ENCODE results near the gene FBXL20.
"Not testable (repeated sequence)": the region's sequence is repeated elsewhere in the genome, so short reads cannot be mapped to it uniquely, and the experiment has no call there.

The FBXL20 gene

GRCh38 chr17:39251997-39252396 lies 149.4 kb downstream of the FBXL20 start:
- no peak for DNase-seq (ENCODE audit: low spot score)

- DNase-seq (ENCODE audit: low spot score) = not testable (repeated sequence)
These were observed 151.3 kb downstream of the FBXL20 start for GRCh38 chr17:39250076-39250475.

GRCh38 chr17:39246274-39246673 lies 155.2 kb downstream of the FBXL20 start:
- no peak for DNase-seq (ENCODE audit: low spot score)

GRCh38 chr17:39244600-39245570 lies 156.5 kb downstream of the FBXL20 start:
- DNase-seq (ENCODE audit: low spot score) = peak; percentile 75

DNA sequence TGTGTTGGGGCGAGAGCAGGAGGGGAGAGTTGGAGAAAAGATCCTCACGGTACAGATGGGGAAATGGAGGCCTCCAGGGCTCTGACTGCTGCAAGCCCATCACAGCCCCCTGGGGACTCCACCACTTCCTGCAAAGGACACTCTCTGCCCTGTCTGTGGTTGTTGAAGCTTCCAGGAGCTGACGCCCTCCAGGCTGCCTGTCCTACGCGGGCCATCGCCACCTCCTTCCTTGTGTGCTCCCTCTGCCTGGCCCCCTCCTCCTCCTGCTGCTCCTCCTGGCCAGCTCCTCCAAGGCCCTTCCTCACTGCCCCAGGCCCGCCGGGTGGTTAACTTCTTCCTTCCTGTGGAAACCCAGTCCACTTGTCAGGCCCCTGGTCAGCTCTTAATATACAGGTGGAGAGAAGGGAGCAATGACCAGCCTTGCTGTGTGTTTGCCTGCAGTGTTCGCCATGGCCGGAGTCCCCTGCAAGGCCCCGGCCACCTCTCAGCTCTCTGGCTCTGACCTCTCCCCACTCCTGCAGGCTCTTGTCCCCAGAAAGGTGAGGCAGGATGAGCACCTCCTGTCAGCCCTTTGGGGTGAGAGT lies 157.3 kb downstream of the FBXL20 start:
- no peak for DNase-seq (ENCODE audit: low spot score)

DNA sequence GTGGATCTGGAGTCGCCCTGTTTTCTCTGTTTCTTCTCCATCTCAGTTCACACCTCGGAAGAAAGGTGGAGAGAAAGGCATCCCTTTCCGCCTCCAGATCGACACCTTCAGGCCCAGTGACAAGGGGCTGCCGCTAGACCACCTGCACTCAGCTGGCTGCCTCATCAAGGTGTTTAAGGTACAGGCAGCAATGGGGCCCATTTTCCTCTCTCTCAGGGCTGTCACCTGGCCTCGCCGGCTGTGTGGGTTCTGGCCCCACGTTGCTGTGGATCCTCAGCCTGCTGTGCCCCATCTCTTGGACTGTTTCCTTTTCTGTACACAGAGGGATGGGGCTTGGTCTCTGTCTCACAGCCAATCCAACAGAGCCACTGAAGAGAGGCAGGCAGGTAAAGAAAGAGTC lies 158.3 kb downstream of the FBXL20 start:
- no peak for DNase-seq (ENCODE audit: low spot score)

- DNase-seq (ENCODE audit: low spot score) = no peak
These were observed 160.8 kb downstream of the FBXL20 start for GRCh38 chr17:39240631-39241030.

- DNase-seq (ENCODE audit: low spot score) = peak; percentile 25
These were observed 161.6 kb downstream of the FBXL20 start for GRCh38 chr17:39239640-39240314.

- peak; percentile 56 for DNase-seq (ENCODE audit: low spot score)
These were observed 163.0 kb downstream of the FBXL20 start for GRCh38 chr17:39238311-39238972.

GRCh38 chr17:39237586-39237985 lies 163.8 kb downstream of the FBXL20 start:
- no peak for DNase-seq (ENCODE audit: low spot score)

DNA sequence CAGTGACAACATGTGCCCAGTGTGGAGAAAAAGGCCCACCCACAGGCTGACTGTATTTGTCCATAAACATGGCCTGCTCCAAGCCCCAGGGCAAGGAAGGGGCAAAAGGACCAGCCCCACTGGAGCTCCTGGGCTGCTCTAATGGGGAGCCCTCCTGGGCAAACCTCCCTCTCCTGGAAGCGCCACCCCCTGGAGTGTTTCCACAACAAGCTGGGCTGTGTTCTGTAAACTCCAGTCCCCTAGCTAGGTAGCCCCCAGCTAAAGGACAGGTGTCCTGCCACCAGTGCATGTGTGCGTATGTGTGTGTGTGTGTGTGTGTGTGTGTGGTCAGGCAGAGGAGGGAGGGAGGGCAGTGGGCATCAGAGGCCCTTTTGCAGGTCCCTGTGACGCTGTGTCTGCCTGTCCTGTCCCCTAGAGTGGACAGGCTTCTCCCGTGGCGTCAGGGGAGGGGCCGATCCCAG lies 164.4 kb downstream of the FBXL20 start:
- no peak for DNase-seq (ENCODE audit: low spot score)

GRCh38 chr17:39236450-39236927 lies 164.9 kb downstream of the FBXL20 start:
- no peak for DNase-seq (ENCODE audit: low spot score)

GRCh38 chr17:39235555-39236449 lies 165.6 kb downstream of the FBXL20 start:
- peak; percentile 32 for DNase-seq (ENCODE audit: low spot score)

DNA sequence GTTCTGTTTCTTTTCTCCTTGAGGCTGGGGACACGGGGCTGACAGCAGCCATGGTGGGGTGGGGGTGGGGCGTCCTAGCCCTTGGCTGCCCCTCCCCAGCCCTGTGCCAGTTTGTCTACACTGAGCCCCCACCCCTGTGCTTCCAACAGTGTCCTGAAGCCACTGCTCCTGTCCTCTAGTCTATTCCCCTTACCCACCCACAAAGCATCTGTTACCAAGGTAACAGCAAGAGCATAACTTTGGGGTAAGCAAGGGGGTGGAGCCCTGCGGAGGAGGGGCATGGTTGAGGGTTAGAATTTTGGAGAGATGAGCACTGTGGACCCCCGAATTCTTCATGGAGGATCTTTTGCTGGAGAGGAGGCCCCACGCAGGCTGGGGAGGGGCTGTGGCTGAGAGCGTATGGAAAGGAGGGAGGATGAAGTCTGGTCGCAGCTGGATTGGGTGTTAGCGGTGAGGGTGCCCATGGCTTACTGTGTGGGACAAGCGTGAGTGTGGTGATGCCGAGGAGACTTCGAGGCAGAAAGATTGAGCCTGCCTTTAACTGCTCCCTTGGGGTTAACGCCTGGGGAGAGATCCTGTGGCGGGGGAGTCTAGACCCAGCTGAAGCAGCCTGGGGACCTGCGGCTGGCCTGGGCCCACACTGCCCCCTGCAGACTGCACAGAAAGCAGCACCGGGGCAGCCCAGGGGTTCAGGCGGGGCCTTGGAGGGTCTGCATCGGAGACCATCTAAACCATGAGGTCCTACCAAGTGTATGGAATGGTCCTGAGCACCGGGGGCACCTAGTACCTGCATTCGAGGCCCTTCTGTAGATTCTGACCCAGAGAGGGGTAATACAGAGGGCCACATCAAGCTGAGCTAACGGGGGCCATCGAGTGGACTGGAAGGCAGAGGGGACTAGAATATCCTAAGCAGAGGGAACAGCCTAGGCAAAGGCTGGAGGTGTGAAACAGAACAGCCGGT lies 169.6 kb downstream of the FBXL20 start:
- DNase-seq (ENCODE audit: low spot score) = no peak

DNA sequence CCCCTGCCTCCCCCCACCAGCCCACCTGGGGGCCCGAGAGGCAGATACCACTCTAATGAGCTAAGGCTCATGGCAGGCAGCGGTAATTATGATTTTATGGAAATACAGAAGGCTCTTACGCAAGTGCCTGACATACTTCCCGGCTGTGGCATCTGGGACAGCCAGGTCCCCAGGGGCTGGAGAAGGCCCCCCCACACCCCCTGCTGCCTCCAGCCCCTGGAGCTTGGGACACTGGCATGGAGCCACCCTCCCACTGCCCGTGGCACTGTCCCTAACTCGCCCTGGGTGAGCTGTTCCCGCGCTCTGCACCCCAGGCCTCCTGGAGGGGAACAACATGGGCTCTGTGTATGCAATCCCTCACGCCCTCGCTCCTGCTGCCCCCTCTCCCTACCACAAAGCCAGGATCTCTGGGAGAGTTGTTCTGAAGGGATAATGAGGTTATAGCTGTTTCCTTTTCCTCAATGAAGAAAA lies 170.3 kb downstream of the FBXL20 start:
- no peak for DNase-seq (ENCODE audit: low spot score)

DNA sequence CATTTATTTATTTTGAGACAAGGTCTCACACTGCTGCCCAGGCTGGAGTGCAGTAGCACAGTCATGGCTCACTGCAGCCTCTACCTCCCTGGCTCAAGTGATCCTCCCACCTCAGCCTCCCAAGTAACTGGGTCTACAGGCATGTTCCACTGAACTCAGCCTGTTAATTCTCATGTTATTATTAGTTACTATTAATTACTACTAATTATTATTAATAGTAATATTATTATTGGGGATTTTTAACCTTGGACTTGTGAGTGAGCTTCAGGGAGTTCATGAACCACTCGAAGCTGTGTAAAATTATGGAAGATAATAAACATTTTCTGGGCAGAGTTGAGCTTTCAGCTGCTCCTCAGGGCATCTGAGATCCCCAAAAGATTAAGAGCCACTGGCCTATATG lies 171.1 kb downstream of the FBXL20 start:
- DNase-seq (ENCODE audit: low spot score) = no peak

DNA sequence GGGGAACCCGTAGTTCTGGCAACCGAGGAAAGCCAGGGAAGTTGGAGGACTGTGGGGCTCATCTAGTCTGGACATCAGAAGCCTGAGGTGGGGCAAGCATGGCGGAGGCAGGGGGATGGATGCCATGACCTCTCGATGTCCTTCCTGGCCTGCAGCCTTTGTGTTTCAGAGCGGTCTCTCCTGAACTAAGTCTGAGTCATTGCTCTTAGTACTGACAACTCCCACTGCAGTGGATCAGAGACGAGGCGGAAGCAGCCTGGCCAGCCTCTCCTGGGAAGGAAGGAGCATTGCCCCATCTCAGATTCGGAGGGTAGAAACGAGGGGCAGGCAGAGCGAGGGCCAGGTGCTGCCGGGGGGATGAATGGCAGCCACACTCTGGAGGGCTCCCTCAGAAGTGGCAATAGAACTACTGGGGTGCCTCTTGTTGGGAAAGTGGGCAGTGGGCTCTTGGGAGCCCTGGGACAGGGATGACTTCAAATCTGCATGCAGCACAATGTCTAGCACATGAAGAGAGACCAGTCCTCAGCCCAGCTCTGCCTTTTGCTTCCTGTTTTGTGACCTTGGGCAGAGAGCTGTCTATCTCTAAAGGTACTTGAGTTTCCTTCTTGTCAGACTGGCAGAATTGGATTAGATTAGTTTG lies 172.0 kb downstream of the FBXL20 start:
- DNase-seq (ENCODE audit: low spot score) = no peak

- DNase-seq (ENCODE audit: low spot score) = no peak
These were observed 174.0 kb downstream of the FBXL20 start for GRCh38 chr17:39227364-39227919.

Measured in LoVo (cell line).